Sigmoid colon (tissue), 7 donors: ENCODE measurements around the gene PRKCI. TPM values are rescaled to one million over a fixed set of nuclear protein-coding genes. Genes with fewer than 3 reads are reported as not detected.

ENCODE experiments used
- DNase-seq: peaks from one replicate; pipeline ENCODE4 v3.0.0-alpha.2; 2019
- H3K27ac ChIP-seq, 4 donors: fragments of 200-600 bp; sonication (generic); one replicate each; pipeline ENCODE4 v1.5.1; 2016 to 2019; ENCODE audit warnings: mild to moderate bottlenecking in 1 of 4
- H3K27me3 ChIP-seq, 3 donors: fragments of 200-600 bp; sonication (generic); one replicate each; pipeline ENCODE4 v1.5.1; 2019; ENCODE audit warnings: mild to moderate bottlenecking in 1 of 3
- H3K36me3 ChIP-seq, 4 donors: fragments of 200-600 bp; sonication (generic); one replicate each; pipeline ENCODE4 v1.5.1; 2016 to 2019
- H3K4me1 ChIP-seq, 4 donors: fragments of 200-600 bp; sonication (generic); one replicate each; pipeline ENCODE4 v1.5.1; 2017 to 2019
- H3K4me3 ChIP-seq, 4 donors: fragments of 200-600 bp; sonication (generic); one replicate each; pipeline ENCODE4 v1.5.1; 2017 to 2019; ENCODE audit warnings: mild to moderate bottlenecking in 2 of 4, moderate library complexity in 1 of 4
- H3K9me3 ChIP-seq, 4 donors: fragments of 200-600 bp in 3 of 4; sonication (generic) in 3 of 4; one replicate each; pipeline versions ENCODE4 v1.5.1 to v1.6.1; 2013 to 2019
- EP300 ChIP-seq, 4 donors: sonication (generic); formaldehyde crosslinking; IDR thresholded peaks; one replicate each; pipeline ENCODE4 v1.6.1; 2017; ENCODE audit warnings: antibody characterized with exemption in 4 of 4
- POLR2A ChIP-seq, 2 donors: fragments of 450-650 bp; IDR thresholded peaks; one replicate each; pipeline ENCODE4 v1.6.1; 2016; ENCODE audit warnings: antibody characterized with exemption in 2 of 2, mild to moderate bottlenecking in 2 of 2, moderate library complexity in 2 of 2
- POLR2AphosphoS5 ChIP-seq, 4 donors: sonication (generic); formaldehyde crosslinking; IDR thresholded peaks; one replicate each; pipeline ENCODE4 v1.6.1; 2017; ENCODE audit warnings: antibody characterized with exemption in 4 of 4
- WGBS, 2 donors: extraction: QIAGEN DNeasy Blood & Tissue Kit; methylation state at CpG; one replicate each; pipeline ENCODE4 v1.1.7; 2013; 5-methylcytosine and 5-hydroxymethylcytosine counted together
- intact Hi-C: fragments of 100-400 bp; cut with DNase I; formaldehyde crosslinking; loops from one replicate; pipeline ENCODE4 v1.15.1; 2023
- polyA plus RNA-seq, 3 donors: library from polyadenylated mRNA; stranded (reverse); fragments of 200-250 nt; gene quantifications; one replicate each; pipeline ENCODE4 v1.2.3, GENCODE V29; 2013
- total RNA-seq, 4 donors: library from RNA; depleted of rRNA; stranded (reverse); fragments of >200 nt; gene quantifications; one replicate each; pipeline ENCODE4 v1.1.0, GENCODE V29; 2016
- TF ChIP-seq, protein P1 (sequence below), 4 experiments: fragments of 450-650 bp in 3 of 4; fragments of 200-600 bp in 1 of 4; IDR thresholded peaks; one replicate each; pipeline ENCODE4 v1.5.1; 2016 to 2019; ENCODE audit warnings: antibody characterized with exemption in 4 of 4, mild to moderate bottlenecking in 3 of 4, moderate library complexity in 2 of 4
- donor health status: healthy with polysubstance abuse.
- donor health status: Bipolar disorder and iron deficiency.
- donor health status: healthy.

PRKCI gene
- total and polyA plus RNA-seq, 7 donors = 11.8 to 33.2 (median 23.9) TPM

DNA sequence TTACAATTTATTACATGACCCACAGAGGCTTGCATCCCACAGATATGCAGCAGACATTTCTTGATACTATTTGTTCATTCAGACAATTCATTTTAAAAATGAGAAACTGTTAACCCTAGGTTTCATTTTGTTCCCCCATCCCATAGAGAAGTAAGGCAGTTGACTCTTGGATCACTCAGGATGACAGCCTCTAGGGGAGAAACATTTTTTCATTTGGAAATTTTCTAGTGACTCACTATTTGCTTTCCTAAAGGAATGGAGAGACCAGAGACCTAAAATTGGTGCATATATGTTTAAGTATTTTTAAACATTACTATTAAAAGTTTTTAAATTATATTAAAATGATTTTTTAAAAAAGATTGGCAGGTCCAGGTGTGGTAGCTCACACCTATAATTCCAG is 21.2 kb upstream of the PRKCI start:
- no peak overlapping the region for H3K4me3 ChIP-seq
- H3K36me3 ChIP-seq = no peaks in the 10 kb centered on the region
- TF ChIP-seq, protein P1, sequence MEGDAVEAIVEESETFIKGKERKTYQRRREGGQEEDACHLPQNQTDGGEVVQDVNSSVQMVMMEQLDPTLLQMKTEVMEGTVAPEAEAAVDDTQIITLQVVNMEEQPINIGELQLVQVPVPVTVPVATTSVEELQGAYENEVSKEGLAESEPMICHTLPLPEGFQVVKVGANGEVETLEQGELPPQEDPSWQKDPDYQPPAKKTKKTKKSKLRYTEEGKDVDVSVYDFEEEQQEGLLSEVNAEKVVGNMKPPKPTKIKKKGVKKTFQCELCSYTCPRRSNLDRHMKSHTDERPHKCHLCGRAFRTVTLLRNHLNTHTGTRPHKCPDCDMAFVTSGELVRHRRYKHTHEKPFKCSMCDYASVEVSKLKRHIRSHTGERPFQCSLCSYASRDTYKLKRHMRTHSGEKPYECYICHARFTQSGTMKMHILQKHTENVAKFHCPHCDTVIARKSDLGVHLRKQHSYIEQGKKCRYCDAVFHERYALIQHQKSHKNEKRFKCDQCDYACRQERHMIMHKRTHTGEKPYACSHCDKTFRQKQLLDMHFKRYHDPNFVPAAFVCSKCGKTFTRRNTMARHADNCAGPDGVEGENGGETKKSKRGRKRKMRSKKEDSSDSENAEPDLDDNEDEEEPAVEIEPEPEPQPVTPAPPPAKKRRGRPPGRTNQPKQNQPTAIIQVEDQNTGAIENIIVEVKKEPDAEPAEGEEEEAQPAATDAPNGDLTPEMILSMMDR (IDR thresholded peaks at IDR 0.05) = no peak
- no peak for TF ChIP-seq EP300 (IDR thresholded peaks at IDR 0.05)
- no peak for TF ChIP-seq POLR2A (IDR thresholded peaks at IDR 0.05)
- TF ChIP-seq POLR2AphosphoS5 (IDR thresholded peaks at IDR 0.05) = no peak
- intact Hi-C loops = no loop called here
- no peaks in the 10 kb centered on the region for H3K4me1 ChIP-seq
- H3K9me3 ChIP-seq = no peaks in the 10 kb centered on the region
- H3K27me3 ChIP-seq = no peaks in the 10 kb centered on the region
- no peak for DNase-seq
- no peak overlapping the region for H3K27ac ChIP-seq

DNA sequence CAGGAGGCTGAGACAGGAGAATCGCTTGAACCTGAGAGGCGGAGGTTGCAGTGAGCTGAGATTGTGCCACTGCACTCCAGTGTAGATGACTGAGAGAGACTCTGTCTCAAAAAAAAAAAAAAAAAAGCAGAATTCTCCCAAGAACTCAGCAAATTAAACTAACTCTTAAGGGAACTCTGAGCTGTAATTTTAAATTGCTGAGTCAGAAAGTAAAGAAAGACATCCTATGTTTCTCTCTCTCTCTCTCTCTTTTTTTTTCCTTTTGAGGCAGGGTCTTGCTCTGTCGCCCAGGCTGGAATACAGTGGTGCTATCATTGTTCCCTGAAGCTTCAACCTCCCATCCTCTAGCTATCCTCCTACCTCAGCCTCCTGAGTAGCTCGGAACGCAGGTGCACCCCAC is 20.7 kb upstream of the PRKCI start:
- no peak for DNase-seq
- Histone ChIP-seq H3K27ac (no peak overlapping the region), H3K27me3 (no peaks in the 10 kb centered on the region), H3K9me3 (no peaks in the 10 kb centered on the region), H3K36me3 (no peaks in the 10 kb centered on the region), H3K4me3 (no peak overlapping the region), H3K4me1 (no peaks in the 10 kb centered on the region)
- WGBS, 2 donors = 94 to 95% methylated on average over 5 of the region's 5 CpGs
- TF ChIP-seq, protein P1 (IDR thresholded peaks at IDR 0.05) = no peak
- TF ChIP-seq POLR2AphosphoS5 (IDR thresholded peaks at IDR 0.05) (no peak), POLR2A (IDR thresholded peaks at IDR 0.05) (no peak), EP300 (IDR thresholded peaks at IDR 0.05) (no peak)
- intact Hi-C loops = no loop called here

DNA sequence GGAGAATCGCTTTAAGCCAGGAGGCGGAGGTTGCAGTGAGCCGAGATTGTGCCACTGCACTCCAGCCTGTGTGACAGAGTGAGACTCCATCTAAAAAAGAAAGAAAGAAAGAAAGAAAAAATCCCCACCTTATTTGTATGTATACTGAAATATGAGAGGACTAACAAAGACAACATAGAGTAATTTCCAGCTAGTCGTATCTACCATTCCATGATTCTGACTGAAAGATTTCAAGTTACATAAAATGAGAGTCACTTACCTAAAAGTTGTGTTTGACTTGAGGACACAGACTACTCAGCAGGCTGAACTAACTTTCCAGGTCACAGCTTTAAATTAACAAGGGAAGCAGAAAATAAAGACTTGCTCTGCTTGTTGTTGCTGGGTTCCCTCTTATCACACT is 18.8 kb upstream of the PRKCI start:
- Histone ChIP-seq H3K9me3 (no peaks in the 10 kb centered on the region), H3K36me3 (no peaks in the 10 kb centered on the region), H3K27ac (no peak overlapping the region), H3K4me3 (no peak overlapping the region), H3K4me1 (no peaks in the 10 kb centered on the region), H3K27me3 (no peaks in the 10 kb centered on the region)
- no peak for TF ChIP-seq EP300 (IDR thresholded peaks at IDR 0.05)
- no peak for TF ChIP-seq POLR2AphosphoS5 (IDR thresholded peaks at IDR 0.05)
- TF ChIP-seq POLR2A (IDR thresholded peaks at IDR 0.05) = no peak
- 86 to 88% methylated on average over 4 of the region's 4 CpGs for WGBS, 2 donors
- no peak for DNase-seq
- intact Hi-C loops = no loop called here

DNA sequence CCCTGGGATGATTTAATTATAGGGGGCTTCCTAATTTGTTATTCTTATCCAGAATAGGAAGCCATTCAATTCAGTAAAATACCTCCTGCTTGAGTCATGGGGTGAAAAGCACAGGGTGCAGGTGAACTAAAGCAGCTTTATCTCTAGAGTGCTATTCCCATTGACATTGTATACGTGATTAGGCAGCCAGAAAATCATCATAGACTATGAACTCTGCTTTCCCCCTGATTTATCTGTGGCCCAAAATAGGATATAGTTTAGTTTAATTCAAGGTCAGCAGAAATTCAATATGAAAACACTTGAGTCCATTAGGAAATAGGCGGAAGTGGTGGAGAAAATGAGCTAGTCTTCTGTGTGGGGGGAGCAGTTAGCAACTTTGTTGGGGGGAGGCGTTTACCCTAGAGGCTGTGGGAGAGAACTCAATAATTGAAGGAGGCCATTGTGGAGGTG is 18.2 kb upstream of the PRKCI start:
- WGBS, 2 donors = 78 to 80% methylated on average over 3 of the region's 3 CpGs
- Histone ChIP-seq H3K27me3 (no peaks in the 10 kb centered on the region), H3K4me1 (no peaks in the 10 kb centered on the region), H3K9me3 (no peaks in the 10 kb centered on the region), H3K36me3 (no peaks in the 10 kb centered on the region), H3K4me3 (no peak overlapping the region), H3K27ac (no peak overlapping the region)
- intact Hi-C loops = no loop called here
- no peak for TF ChIP-seq POLR2AphosphoS5 (IDR thresholded peaks at IDR 0.05)
- TF ChIP-seq, protein P1 (IDR thresholded peaks at IDR 0.05) = no peak
- TF ChIP-seq POLR2A (IDR thresholded peaks at IDR 0.05) = no peak
- TF ChIP-seq EP300 (IDR thresholded peaks at IDR 0.05) = no peak
- no peak for DNase-seq

DNA sequence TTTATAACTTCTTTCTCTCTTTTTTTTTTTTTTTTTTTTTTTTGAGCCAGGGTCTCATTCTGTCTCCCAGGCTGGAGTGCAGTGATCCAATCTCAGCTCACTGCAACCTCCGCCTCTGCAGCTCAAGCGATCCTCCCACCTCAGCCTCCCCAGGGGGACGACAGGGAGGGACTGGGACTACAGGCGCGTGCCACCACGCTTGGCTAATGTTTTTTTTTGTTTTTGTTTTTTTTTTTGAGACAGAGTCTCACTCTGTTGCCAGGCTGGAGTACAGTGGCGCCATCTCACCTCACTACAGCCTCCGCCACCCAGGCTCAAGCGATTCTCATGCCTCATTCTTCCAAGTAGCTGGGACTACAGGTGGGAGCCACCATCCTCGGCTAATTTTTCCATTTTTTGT is 17.7 kb upstream of the PRKCI start:
- no peak for DNase-seq
- no peak for TF ChIP-seq POLR2A (IDR thresholded peaks at IDR 0.05)
- TF ChIP-seq EP300 (IDR thresholded peaks at IDR 0.05) = no peak
- no peak for TF ChIP-seq POLR2AphosphoS5 (IDR thresholded peaks at IDR 0.05)
- TF ChIP-seq, protein P1 (IDR thresholded peaks at IDR 0.05) = no peak
- Histone ChIP-seq H3K36me3 (no peaks in the 10 kb centered on the region), H3K27ac (no peak overlapping the region), H3K4me1 (no peaks in the 10 kb centered on the region), H3K9me3 (no peaks in the 10 kb centered on the region), H3K4me3 (no peak overlapping the region), H3K27me3 (no peaks in the 10 kb centered on the region)
- intact Hi-C loops = no loop called here
- 96 to 97% methylated on average over 10 of the region's 10 CpGs for WGBS, 2 donors
